ENCODE results near the gene ETNK1. TPM values are rescaled to one million over a fixed set of nuclear protein-coding genes. Genes with fewer than 3 reads are reported as not detected.

The ETNK1 gene
- total RNA-seq, 1 donor from 2014 or later = 32.8 TPM

- peaks cover 1% of the 10 kb centered on the region for H3K27me3 Mint-ChIP-seq (ENCODE audit: low read depth)
- H3K27ac Mint-ChIP-seq (ENCODE audit: unreplicated experiment) = no peak overlapping the region
- H3K4me3 Mint-ChIP-seq (ENCODE audit: unreplicated experiment) = no peak overlapping the region
- H3K36me3 Mint-ChIP-seq (ENCODE audit: low read depth) = no peaks in the 10 kb centered on the region
- H3K4me1 Mint-ChIP-seq (ENCODE audit: low read depth) = peaks cover 3% of the 10 kb centered on the region
- H3K9me3 Mint-ChIP-seq (ENCODE audit: low read depth) = no peaks in the 10 kb centered on the region
- no peak for DNase-seq (ENCODE audit: low spot score)
- TF ChIP-seq CTCF (IDR thresholded peaks at IDR 0.05) = peak; percentile 83
These were observed 84.3 kb downstream of the ETNK1 start for GRCh38 chr12:22709292-22709691.

GRCh38 chr12:22712083-22712482, 87.1 kb downstream of the ETNK1 start:
- H3K36me3 Mint-ChIP-seq (ENCODE audit: low read depth) = no peaks in the 10 kb centered on the region

GRCh38 chr12:22715254-22715653, 90.3 kb downstream of the ETNK1 start:
- H3K4me1 Mint-ChIP-seq (ENCODE audit: low read depth) = peaks cover 4% of the 10 kb centered on the region
- no peak for DNase-seq (ENCODE audit: low spot score)
- no peaks in the 10 kb centered on the region for H3K36me3 Mint-ChIP-seq (ENCODE audit: low read depth)
- no peak for TF ChIP-seq CTCF (IDR thresholded peaks at IDR 0.05)
- no peak overlapping the region for H3K27ac Mint-ChIP-seq (ENCODE audit: unreplicated experiment)
- H3K4me3 Mint-ChIP-seq (ENCODE audit: unreplicated experiment) = no peak overlapping the region
- H3K27me3 Mint-ChIP-seq (ENCODE audit: low read depth) = peaks cover 1% of the 10 kb centered on the region
- H3K9me3 Mint-ChIP-seq (ENCODE audit: low read depth) = peaks cover 3% of the 10 kb centered on the region

More at GRCh38 chr12:22712083-22712482, 87.1 kb downstream of the ETNK1 start:
- H3K4me1 Mint-ChIP-seq (ENCODE audit: low read depth) = peaks cover 7% of the 10 kb centered on the region
- peaks cover 1% of the 10 kb centered on the region for H3K27me3 Mint-ChIP-seq (ENCODE audit: low read depth)
- TF ChIP-seq CTCF (IDR thresholded peaks at IDR 0.05) = no peak
- no peak for DNase-seq (ENCODE audit: low spot score)
- no peaks in the 10 kb centered on the region for H3K9me3 Mint-ChIP-seq (ENCODE audit: low read depth)
- H3K27ac Mint-ChIP-seq (ENCODE audit: unreplicated experiment) = no peak overlapping the region
- no peak overlapping the region for H3K4me3 Mint-ChIP-seq (ENCODE audit: unreplicated experiment)

GRCh38 chr12:22719745-22720144, 94.8 kb downstream of the ETNK1 start:
- H3K4me1 Mint-ChIP-seq (ENCODE audit: low read depth) = peaks cover 6% of the 10 kb centered on the region
- peaks cover 3% of the 10 kb centered on the region for H3K9me3 Mint-ChIP-seq (ENCODE audit: low read depth)
- H3K27me3 Mint-ChIP-seq (ENCODE audit: low read depth) = no peaks in the 10 kb centered on the region
- H3K36me3 Mint-ChIP-seq (ENCODE audit: low read depth) = no peaks in the 10 kb centered on the region
- no peak for DNase-seq (ENCODE audit: low spot score)
- H3K4me3 Mint-ChIP-seq (ENCODE audit: unreplicated experiment) = no peak overlapping the region
- TF ChIP-seq CTCF (IDR thresholded peaks at IDR 0.05) = no peak
- no peak overlapping the region for H3K27ac Mint-ChIP-seq (ENCODE audit: unreplicated experiment)

GRCh38 chr12:22722081-22722480, 97.1 kb downstream of the ETNK1 start:
- no peak overlapping the region for H3K27ac Mint-ChIP-seq (ENCODE audit: unreplicated experiment)
- no peaks in the 10 kb centered on the region for H3K36me3 Mint-ChIP-seq (ENCODE audit: low read depth)
- H3K9me3 Mint-ChIP-seq (ENCODE audit: low read depth) = peaks cover 3% of the 10 kb centered on the region
- no peak for TF ChIP-seq CTCF (IDR thresholded peaks at IDR 0.05)
- H3K27me3 Mint-ChIP-seq (ENCODE audit: low read depth) = no peaks in the 10 kb centered on the region
- peaks cover 2% of the 10 kb centered on the region for H3K4me1 Mint-ChIP-seq (ENCODE audit: low read depth)
- H3K4me3 Mint-ChIP-seq (ENCODE audit: unreplicated experiment) = no peak overlapping the region
- DNase-seq (ENCODE audit: low spot score) = no peak

All from chondrocyte (in vitro differentiated cells).